GM12878 (cell line): ENCODE data around the gene SPATS2L. TPM values are rescaled to one million over a fixed set of nuclear protein-coding genes. Genes with fewer than 3 reads are reported as not detected.

ENCODE experiments used
- ATAC-seq: fragments of 200-7000 bp; cut with Tn5 transposase; 3 replicates; pipeline ENCODE4 v1.9.1; 2020; ENCODE audit warnings: mild to moderate bottlenecking, moderate library complexity
- BruUV-seq: library from RNA; stranded (reverse); fragments of 400-500 nt; replicated peaks from 2 replicates; lab custom pipeline; 2021; lab: Mats Ljungman, UMichigan
- CTCF ChIA-PET: fragments of 300-600 bp; sonication (Branson Sonifier 250); formaldehyde crosslinking; extraction: SDS; loops from one replicate; lab custom pipeline; 2021; ENCODE audit warnings: inconsistent platforms; lab: Yijun Ruan, JAX
- POLR2A ChIA-PET: fragments of 350-600 bp; formaldehyde crosslinking; extraction: SDS; loops from one replicate; lab custom pipeline; 2021; ENCODE audit warnings: inconsistent platforms; lab: Charles Lee
- RAD21 ChIA-PET: fragments of 300-600 bp; sonication (Branson Sonifier 250); formaldehyde crosslinking; loops from one replicate; lab custom pipeline; 2023; ENCODE audit warnings: antibody characterized with exemption; ENCODE audit not compliant: unreplicated experiment; lab: Charles Lee
- SMC1A ChIA-PET: fragments of 300-600 bp; sonication (Branson Sonifier 250); formaldehyde crosslinking; loops from one replicate; lab custom pipeline; 2023; ENCODE audit not compliant: unreplicated experiment, uncharacterized antibody; lab: Charles Lee
- DNase-seq: peaks from one replicate; pipeline ENCODE4 v3.0.0-alpha.2; 2011; ENCODE audit warnings: low read depth, low spot score
- FAIRE-seq: peaks from 3 replicates; lab custom pipeline; 2011; peaks lifted over from hg19 to GRCh38; lab: Jason Lieb, UNC
- H2AFZ ChIP-seq: 2 replicates; pipeline ENCODE4 v1.6.0; 2011; ENCODE audit warnings: low read depth, low read length, control low read depth; ENCODE audit not compliant: control insufficient read depth
- H3K27ac ChIP-seq: 2 replicates; pipeline ENCODE4 v1.5.1; 2011; ENCODE audit warnings: control low read depth; ENCODE audit not compliant: control insufficient read depth, insufficient read depth
- H3K27me3 ChIP-seq, 2 experiments: replicated peaks in 1 of 2; 2 replicates each; pipeline versions ENCODE4 v1.6.0 to v1.6.1; 2011; ENCODE audit warnings: low read length in 1 of 2; ENCODE audit not compliant: control insufficient read depth in 2 of 2, insufficient read depth in 2 of 2
- H3K36me3 ChIP-seq, 2 experiments: 2 replicates each; pipeline ENCODE4 v1.5.1; 2011; ENCODE audit warnings: low read length in 1 of 2; ENCODE audit not compliant: control insufficient read depth in 2 of 2, insufficient read depth in 2 of 2
- H3K4me1 ChIP-seq: 2 replicates; pipeline ENCODE4 v1.6.1; 2011; ENCODE audit warnings: mild to moderate bottlenecking, low read length, moderate library complexity, mixed read lengths; ENCODE audit not compliant: control insufficient read depth, insufficient read depth
- H3K4me2 ChIP-seq: 2 replicates; pipeline ENCODE4 v1.6.0; 2011; ENCODE audit warnings: control low read depth; ENCODE audit not compliant: control insufficient read depth, insufficient read depth
- H3K4me3 ChIP-seq: fragments of 200-600 bp; sonication (generic); 2 replicates; pipeline ENCODE4 v1.5.1; 2016
- H3K79me2 ChIP-seq: 2 replicates; pipeline ENCODE4 v1.6.0; 2011; ENCODE audit warnings: low read length; ENCODE audit not compliant: control insufficient read depth, insufficient read depth
- H3K9ac ChIP-seq: 2 replicates; pipeline ENCODE4 v1.8.0; 2011; ENCODE audit warnings: low read length, control low read depth, mixed read lengths; ENCODE audit not compliant: control insufficient read depth, insufficient read depth
- H3K9me3 ChIP-seq: replicated peaks from 3 replicates; pipeline ENCODE4 v1.5.1; 2011; ENCODE audit warnings: mild to moderate bottlenecking, low read length; ENCODE audit not compliant: control insufficient read depth, insufficient read depth
- H4K20me1 ChIP-seq: 2 replicates; pipeline ENCODE4 v1.6.0; 2011; ENCODE audit not compliant: control insufficient read depth, insufficient read depth
- JUNB ChIP-seq: IDR thresholded peaks from 2 replicates; pipeline ENCODE4 v1.6.1; 2016; ENCODE audit warnings: antibody characterized with exemption, mild to moderate bottlenecking
- PKNOX1 ChIP-seq: fragments of 450-650 bp; IDR thresholded peaks from 2 replicates; pipeline ENCODE4 v1.6.1; 2016; ENCODE audit warnings: mild to moderate bottlenecking
- PML ChIP-seq: IDR thresholded peaks from 2 replicates; pipeline ENCODE4 v1.6.1; 2012; ENCODE audit warnings: low read length, inconsistent platforms
- RELB ChIP-seq: fragments of 450-650 bp; IDR thresholded peaks from 2 replicates; pipeline ENCODE4 v1.6.1; 2017; ENCODE audit warnings: low read depth, mild to moderate bottlenecking, moderate library complexity
- WGBS: methylation state at CpG from one replicate; pipeline ENCODE4 v1.1.6; 2016; ENCODE audit warnings: low lambda C conversion rate; ENCODE audit not compliant: insufficient replicate concordance, insufficient coverage; ENCODE audit errors: missing lambda C conversion rate; 5-methylcytosine and 5-hydroxymethylcytosine counted together
- in situ Hi-C: fragments of 300-500 bp; cut with MboI; formaldehyde crosslinking; loops from 9 replicates; pipeline ENCODE4 v1.14.3; 2018; ENCODE audit warnings: mixed read lengths
- intact Hi-C: fragments of 100-400 bp; cut with micrococcal nuclease; formaldehyde crosslinking; loops from one replicate; pipeline ENCODE4 v1.14.2; 2022; ENCODE audit not compliant: unreplicated experiment
- polyA plus RNA-seq, 11 experiments: library from polyadenylated mRNA; depleted of rRNA in 4 of 11; unstranded in 6 of 11; stranded (reverse) in 5 of 11; fragments of >200 nt; fragmentation: Nextera tagmentation in 4 of 11; fragmentation: Illumina TruSeq in 1 of 11; extraction: Ambion mirVana in 4 of 11; extraction: Trizol in 1 of 11; gene quantifications; 1 replicate in 1 of 11; 2 replicates in 10 of 11; pipeline versions ENCODE4 v1.2.1 to v1.2.3, GENCODE V29; 2011 to 2016; ENCODE audit warnings: inconsistent platforms in 2 of 11, missing spikeins in 2 of 11, low read depth in 1 of 11
- total RNA-seq, 4 experiments: library from RNA; depleted of rRNA in 3 of 4; stranded (reverse); fragments of >200 nt in 3 of 4; fragmentation: Illumina TruSeq in 1 of 4; extraction: Trizol in 1 of 4; gene quantifications; 2 replicates each; pipeline versions ENCODE4 v1.2.1 to v1.2.3, GENCODE V29; 2013 to 2021

Gene SPATS2L
- total and polyA plus RNA-seq, 10 of the 15 experiments (the other 5 are each of a cell fraction or from before 2014, with no cell fraction given) = 5.2 to 30.0 (median 20.1) TPM

- no peak overlapping the region for H2AFZ ChIP-seq
- no TSS peak for BruUV-seq
- no peak overlapping the region for H3K4me2 ChIP-seq
- peaks cover 4% of the 10 kb centered on the region; the same call in 1 of the 2 replicates for H3K4me1 ChIP-seq
- in situ Hi-C loops (no loop called here), intact Hi-C loops (no loop called here)
- H3K4me3 ChIP-seq = no peak overlapping the region
- CTCF ChIA-PET = interaction anchor here (0.7 to 1.9 kb wide), 5 partner anchors 8 to 77 kb away, joined by 3 to 5 read pairs (median 4); no protein-coding TSS in a partner anchor
- SMC1A ChIA-PET = interaction anchor here (0.5 to 1.8 kb wide), 5 partner anchors 10 to 28 kb away, joined by 3 to 8 read pairs (median 3); no protein-coding TSS in a partner anchor
- no peaks in the 10 kb centered on the region for H4K20me1 ChIP-seq
- no peak overlapping the region for H3K27ac ChIP-seq
- POLR2A ChIA-PET = interaction anchor here (0.6 to 0.7 kb wide), 2 partner anchors 8 to 63 kb away, joined by 3 to 7 read pairs; no protein-coding TSS in a partner anchor
- RAD21 ChIA-PET = interaction anchor here (0.8 to 1.4 kb wide), 3 partner anchors 21 to 66 kb away, joined by 3 to 4 read pairs (median 3); no protein-coding TSS in a partner anchor
- DNase-seq (no peak), FAIRE-seq (no peak), ATAC-seq (peak; percentile 78)
- WGBS = 100% methylated on average over 1 of the region's 1 CpG
- H3K9ac ChIP-seq = no peak overlapping the region
- H3K27me3 ChIP-seq = no peaks in the 10 kb centered on the region
- TF ChIP-seq RELB (no peak), PKNOX1 (0 out of 2 replicates have a peak, but pooled peaks have one; percentile 25), JUNB (0 out of 2 replicates have a peak, but pooled peaks have one; percentile 31), PML (no peak)
- H3K36me3 ChIP-seq = no peaks in the 10 kb centered on the region; a peak in 1 of 4 replicates
- no peaks in the 10 kb centered on the region for H3K9me3 ChIP-seq
- no peaks in the 10 kb centered on the region for H3K79me2 ChIP-seq
These were observed 99.3 kb downstream of the SPATS2L start for GRCh38 chr2:200405599-200406298.
